ENCODE data around the gene PRIM1.
A peak's percentile ranks its signal among the peaks of the same experiment; 100 is the strongest.
"Not testable (repeated sequence)": the region's sequence is repeated elsewhere in the genome, so short reads cannot be mapped to it uniquely, and the experiment has no call there.

PRIM1 gene

DNA sequence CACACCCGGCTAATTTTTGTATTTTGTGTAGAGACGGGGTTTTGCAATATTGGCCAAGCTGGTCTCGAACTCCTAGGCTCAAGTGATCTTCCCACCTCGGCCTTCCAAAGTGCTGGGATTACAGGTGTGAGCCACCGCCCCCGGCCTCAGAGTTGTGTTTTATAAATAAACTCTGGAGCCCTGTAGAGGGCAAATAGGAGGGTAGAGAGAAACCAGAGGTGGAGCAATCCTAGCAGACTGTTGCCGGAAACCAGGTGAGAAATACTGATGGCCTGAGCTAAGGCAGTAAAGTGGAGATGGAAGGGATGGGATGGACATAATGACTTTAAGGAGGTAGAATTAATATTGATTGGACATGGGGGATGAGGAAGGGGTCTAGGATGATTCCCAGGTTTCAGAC is 8.3 kb upstream of the PRIM1 start:
- no peak for DNase-seq (ENCODE audit: low read depth, low spot score)

DNA sequence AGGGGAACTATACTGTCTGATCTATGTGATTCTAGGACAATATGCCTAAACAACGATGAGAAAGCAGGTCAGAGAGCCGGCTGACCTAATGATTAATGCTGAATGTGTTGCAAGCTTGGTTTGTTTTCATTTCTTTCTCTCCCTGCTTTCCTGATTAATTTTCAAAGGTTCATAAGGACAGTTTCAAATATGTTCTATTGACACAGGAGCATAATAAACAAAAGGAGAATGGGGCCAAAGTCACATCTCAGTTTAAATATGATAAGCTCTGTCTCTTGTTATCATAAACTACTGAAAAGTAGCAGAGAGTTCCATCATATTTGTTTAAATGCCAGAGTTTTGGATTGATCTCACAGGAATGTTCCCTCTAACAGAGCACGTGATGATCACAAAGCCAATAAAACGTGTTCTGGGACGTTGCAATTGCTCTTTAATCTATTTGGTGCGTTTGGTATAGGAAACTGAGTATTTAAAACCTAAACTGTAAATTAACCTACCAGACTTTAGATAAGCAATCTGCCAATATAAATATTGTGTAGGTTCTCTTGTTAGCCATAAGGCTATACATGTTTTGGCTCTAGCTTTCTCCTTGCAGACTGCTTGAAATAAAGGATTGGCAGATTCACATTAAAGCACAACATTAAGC is 7.3 kb upstream of the PRIM1 start:
- no peak for DNase-seq (ENCODE audit: low read depth, low spot score)

DNA sequence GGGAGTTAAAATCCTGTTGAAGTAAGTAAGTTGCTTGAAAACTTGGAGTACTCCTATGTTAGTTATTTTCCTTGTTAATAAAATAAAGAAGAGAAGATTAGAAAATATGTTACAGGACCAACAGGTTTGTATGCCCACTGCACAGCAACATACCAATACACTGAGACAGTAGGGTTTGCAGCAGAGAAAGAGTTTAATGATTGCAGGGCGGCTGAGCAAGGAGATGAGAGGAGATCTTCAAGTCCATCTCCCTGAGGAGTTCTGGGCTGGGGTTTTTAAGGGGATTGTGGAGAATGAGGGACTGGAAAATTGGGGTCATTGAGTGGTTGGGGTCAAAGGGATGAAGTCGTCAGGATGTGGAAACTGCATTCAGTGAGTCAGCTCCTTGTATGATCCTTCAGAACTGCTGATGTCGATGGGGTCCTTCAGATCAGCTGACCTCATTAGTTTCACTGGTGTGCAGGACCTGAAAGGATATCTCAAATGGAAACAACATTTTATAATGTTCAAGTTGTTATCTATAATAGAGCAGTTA is 6.7 kb upstream of the PRIM1 start:
- DNase-seq (ENCODE audit: low read depth, low spot score), result no peak

DNA sequence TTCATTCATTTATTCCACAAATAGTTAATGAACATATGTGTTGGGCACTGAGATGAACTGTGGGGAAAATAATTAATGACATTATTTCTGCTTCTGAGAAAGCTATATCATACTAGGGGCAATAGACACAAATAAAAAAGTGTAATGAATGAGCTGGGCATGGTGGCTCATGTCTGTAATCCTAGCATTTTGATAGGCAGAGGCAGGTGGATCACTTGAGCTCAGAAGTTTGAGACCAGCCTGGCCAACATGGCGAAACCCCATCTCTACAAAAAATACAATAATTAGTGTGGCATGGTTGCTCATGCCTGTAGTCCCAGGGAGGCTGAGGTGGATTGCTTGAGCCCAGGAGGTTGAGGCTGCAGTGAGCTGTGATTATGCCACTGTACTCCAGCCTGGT is 5.8 kb upstream of the PRIM1 start:
- DNase-seq (ENCODE audit: low read depth, low spot score), result not testable (repeated sequence)

GRCh38 chr12:56753566-56753965 is 1.4 kb upstream of the PRIM1 start:
- no peak for DNase-seq (ENCODE audit: low read depth, low spot score)

DNA sequence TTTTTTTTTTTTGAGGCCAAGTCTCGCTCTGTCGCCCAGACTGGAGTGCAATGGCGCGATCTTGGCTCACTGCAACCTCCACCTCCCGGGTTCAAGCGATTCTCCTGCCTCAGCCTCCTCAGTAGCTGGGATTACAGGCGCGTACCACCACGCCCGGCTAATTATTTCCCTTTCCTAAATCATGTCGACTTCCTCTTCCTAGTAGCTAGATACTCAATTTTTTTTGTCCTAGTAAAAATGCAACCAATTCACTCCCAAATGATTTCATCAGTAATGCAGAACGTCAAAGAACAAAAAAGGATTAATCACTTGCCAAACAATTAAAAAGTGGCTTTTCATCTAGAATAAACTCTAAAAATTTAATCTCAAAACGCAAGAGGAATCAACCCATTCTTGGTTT is 1.5 kb downstream of the PRIM1 start:
- not testable (repeated sequence) for DNase-seq (ENCODE audit: low read depth, low spot score)

- DNase-seq (ENCODE audit: low read depth, low spot score), result no peak
These were observed 2.3 kb downstream of the PRIM1 start for GRCh38 chr12:56749853-56750252.

DNA sequence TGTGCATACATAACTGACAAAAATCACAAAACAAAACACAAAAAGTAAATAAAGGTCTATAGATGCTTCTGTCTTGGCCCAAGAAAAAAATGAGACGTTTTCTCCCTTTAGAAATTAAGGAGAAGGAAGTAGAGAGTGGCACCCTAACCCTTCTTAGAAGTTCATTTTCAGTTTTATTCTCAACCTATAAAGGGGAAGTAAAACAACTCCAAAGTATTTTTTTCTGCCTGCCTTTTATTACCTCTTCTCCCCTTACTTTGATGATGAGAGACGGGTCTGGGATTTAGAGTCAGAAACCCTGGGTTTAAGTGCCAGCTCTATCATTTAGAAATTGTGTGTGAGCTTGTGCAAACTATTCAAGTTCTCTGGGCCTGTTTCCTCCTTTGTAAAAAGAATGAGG is 2.8 kb downstream of the PRIM1 start:
- DNase-seq (ENCODE audit: low read depth, low spot score), result no peak

DNA sequence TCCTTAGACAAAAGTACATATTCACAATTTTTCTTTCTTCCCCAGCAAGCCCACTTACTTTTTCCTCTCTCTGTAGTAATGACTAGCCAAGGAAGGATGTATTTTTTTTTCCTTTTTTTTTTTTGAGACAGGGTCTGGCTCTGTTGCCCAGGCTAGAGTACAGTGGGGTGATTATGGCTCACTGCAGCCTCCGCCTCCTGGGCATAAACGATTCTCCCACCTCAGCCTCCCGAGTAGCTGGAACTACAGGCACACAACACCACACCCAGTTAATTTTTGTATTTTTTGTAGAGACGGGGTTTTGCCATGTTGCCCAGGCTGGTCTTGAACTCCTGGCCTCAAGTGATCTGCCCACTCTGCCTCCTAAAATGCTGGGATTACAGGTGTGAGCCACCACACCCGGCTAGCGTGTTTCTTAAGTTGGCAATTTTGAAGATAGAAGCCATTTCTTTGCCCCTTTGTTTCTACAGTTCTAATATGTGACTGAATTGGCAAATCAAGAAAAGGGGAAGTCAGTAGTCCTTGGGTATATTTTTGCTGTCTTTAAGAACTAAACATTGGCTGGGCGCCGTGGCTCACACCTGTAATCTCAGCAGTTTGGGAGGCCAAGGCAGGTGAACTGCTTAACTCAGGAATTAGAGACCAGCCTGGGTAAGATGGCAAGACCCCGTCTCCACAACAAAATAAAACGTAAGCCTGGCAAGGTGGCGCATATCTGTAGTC is 23.8 kb downstream of the PRIM1 start:
- DNase-seq (ENCODE audit: low read depth, low spot score), result no peak

GRCh38 chr12:56726196-56726675 is 25.9 kb downstream of the PRIM1 start:
- not testable (repeated sequence) for DNase-seq (ENCODE audit: low read depth, low spot score)

DNA sequence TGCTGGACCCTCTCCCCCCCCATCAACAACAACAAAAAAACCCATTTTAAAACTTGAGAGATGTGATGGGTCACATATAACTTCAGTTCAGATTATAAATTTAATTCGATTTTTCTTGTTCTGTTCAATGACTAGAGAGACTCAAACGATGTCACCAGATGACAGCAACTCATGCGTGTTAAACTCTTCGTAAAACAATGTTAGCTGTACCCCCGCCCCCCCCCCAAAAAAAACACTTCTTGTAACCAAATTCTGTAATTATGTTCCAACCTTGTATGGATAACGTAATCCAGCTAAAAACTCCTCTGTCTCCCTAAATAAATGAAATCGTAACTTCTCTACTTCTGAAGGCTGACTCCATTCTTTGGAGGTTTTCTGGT is 26.4 kb downstream of the PRIM1 start:
- DNase-seq (ENCODE audit: low read depth, low spot score), result no peak

GRCh38 chr12:56724972-56725722 is 27.0 kb downstream of the PRIM1 start, which contains the start of gene NACA:
Gene NACA, minus strand, starts transcription at chr12:56725299. Its CDS starts 778 bp downstream, at chr12:56724521.
- peak; percentile 95 for DNase-seq (ENCODE audit: low read depth, low spot score)

- no peak for DNase-seq (ENCODE audit: low read depth, low spot score)
These were observed 27.5 kb downstream of the PRIM1 start for GRCh38 chr12:56724701-56724971.

DNA sequence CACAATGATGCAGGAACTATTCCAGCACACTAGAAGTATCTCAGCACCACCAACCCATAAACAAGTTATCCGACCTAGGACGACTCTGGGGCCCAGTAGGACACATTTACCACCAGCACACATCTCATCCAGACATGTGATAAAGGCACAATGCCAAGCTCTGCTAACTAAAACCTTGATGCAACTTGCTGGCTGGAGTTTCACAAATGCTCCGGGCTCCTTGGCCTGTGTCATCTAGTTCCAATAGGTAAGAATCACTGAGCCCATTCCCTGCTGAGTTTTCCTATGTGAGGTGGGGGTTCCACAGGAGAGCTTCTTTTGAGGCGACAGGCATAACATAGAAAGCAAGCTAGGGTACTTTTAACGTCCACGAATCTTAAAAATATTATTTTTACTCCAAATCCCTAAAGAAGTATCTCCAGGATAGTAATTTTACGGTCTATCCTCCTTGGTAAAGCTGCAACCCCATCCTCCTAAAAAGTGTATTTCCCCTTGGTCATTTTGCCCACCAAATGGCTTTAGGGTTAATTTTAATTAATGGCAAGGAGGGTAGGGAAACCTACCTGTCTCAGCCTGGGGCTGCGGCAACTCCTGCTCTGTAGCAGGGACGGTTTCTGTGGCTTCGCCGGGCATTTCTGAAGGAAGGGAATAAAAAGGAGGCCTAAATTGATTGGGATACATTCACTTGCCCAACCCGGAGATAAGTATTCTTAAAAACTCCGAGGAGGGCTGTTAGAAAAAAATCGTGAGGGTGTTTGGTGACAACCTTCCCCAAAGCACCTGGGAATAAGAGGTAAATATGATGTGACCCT is 28.0 kb downstream of the PRIM1 start:
- peak; percentile 28 for DNase-seq (ENCODE audit: low read depth, low spot score)

DNA sequence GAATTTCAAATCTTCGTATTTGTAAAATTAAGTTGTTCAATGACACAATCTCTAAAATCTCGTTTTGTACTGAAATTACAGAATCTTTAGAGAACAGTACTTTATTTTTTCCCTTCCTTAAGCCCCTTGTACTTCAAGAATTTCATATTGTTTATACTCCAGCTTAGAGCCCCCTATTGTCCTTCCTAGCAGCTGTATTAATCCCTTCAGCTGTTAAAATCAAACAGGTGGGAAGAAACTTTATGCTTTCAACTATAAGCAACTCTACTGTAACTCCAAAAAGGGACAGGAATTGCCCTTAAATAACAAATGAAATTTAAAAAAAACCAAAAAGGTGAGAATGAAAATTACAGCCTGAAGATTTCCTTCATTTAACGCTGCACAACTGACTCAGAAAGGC is 28.8 kb downstream of the PRIM1 start:
- DNase-seq (ENCODE audit: low read depth, low spot score), result no peak

GRCh38 chr12:56722832-56723231 is 29.3 kb downstream of the PRIM1 start:
- no peak for DNase-seq (ENCODE audit: low read depth, low spot score)

GRCh38 chr12:56721721-56722120 is 30.4 kb downstream of the PRIM1 start:
- no peak for DNase-seq (ENCODE audit: low read depth, low spot score)

GRCh38 chr12:56721216-56721615 is 30.9 kb downstream of the PRIM1 start:
- DNase-seq (ENCODE audit: low read depth, low spot score), result no peak

DNA sequence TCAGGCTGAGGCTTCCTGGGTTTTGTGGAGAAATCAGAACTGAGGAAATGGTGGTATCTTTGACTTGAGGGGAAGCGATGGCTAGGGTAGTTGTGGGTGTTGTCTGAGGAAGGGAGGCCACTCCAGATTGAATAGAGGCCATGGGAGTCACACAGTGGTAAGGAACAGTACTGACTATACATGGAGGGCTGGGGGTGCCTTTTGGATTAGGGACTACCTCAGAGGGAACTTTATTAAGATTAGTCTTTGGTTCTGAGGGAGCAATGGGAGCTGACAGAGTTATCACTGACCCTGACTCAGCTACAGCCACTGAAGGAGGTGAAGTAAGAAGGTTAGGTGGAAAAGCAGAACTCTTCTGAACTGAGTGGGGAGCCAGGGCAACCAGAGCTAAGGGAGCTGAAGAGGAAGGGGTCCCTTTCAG is 31.4 kb downstream of the PRIM1 start:
- no peak for DNase-seq (ENCODE audit: low read depth, low spot score)

DNA sequence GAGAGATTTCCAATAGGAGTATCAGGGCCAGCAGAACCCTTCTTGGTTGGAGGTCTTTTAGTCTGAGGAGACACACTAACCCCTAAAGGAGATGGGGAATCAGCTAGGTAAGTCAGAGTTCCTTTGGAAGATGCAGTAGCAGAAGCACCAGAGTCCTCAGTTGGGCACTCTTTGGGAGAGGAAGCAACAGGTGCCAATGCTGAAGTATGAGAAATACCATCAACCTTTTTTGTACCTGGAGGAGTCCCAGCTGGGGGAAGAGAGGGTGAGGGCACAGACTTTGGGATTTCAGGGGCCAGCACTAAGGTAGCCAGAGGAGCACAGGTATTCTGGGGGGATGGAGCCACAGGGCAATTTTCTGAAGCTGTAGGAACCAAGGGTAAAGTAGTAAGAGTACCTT is 33.1 kb downstream of the PRIM1 start:
- no peak for DNase-seq (ENCODE audit: low read depth, low spot score)

- DNase-seq (ENCODE audit: low read depth, low spot score), result no peak
These were observed 33.5 kb downstream of the PRIM1 start for GRCh38 chr12:56718636-56719035.

- DNase-seq (ENCODE audit: low read depth, low spot score), result no peak
These were observed 34.0 kb downstream of the PRIM1 start for GRCh38 chr12:56718149-56718548.
